ENCODE measurements around the gene SLCO1C1.

Gene SLCO1C1

DNA sequence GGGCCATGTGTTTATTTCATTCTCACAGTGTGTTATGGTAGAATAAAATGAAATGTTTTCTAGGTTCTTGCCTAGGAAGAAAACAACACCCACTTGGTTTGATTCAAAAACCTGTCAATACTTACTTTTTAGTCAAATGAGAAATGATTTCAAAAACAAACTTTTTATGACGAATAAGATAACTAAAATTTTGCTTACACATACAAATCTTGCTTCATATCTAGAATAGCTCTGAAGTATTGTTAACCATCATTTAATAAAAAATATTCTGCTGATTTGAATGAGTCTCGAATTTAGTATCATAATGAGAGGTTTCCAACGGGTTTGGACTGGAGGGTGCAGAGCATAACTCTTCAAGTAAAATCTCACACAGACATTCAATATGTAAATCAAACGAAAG is 23.2 kb downstream of the SLCO1C1 start:
- ChIA-PET CTCF (interaction anchor here (1.5 kb wide), 1 partner anchor 34 kb away, joined by 3 read pairs; no protein-coding TSS in a partner anchor), POLR2A (no interaction called here)
- TF ChIP-seq, protein P1, sequence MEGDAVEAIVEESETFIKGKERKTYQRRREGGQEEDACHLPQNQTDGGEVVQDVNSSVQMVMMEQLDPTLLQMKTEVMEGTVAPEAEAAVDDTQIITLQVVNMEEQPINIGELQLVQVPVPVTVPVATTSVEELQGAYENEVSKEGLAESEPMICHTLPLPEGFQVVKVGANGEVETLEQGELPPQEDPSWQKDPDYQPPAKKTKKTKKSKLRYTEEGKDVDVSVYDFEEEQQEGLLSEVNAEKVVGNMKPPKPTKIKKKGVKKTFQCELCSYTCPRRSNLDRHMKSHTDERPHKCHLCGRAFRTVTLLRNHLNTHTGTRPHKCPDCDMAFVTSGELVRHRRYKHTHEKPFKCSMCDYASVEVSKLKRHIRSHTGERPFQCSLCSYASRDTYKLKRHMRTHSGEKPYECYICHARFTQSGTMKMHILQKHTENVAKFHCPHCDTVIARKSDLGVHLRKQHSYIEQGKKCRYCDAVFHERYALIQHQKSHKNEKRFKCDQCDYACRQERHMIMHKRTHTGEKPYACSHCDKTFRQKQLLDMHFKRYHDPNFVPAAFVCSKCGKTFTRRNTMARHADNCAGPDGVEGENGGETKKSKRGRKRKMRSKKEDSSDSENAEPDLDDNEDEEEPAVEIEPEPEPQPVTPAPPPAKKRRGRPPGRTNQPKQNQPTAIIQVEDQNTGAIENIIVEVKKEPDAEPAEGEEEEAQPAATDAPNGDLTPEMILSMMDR (IDR thresholded peaks at IDR 0.05; ENCODE audit: control extremely low read depth, extremely low read depth, low read depth, missing control alignments) = no peak
- DNase-seq (ENCODE audit: extremely low spot score) = no peak

DNA sequence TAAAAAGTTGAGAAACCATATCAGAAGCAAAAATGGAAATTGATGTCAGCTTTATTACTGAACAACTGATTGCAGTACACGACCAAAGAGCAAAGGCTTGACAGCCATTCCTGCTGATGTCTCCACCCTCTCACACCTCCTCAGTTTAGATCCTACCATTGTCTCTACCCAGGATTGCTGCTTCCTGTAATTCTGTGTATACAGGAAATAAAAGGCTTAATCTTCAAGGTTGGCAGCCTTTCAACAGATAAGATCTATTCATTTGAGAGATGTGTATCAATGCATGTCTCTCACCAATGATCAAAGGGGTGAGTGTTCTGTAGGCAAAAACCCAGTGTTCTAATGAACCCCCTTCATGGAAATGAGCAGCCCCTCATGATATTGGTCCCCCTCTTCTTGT is 27.0 kb downstream of the SLCO1C1 start:
- TF ChIP-seq, protein P1 (IDR thresholded peaks at IDR 0.05; ENCODE audit: control extremely low read depth, extremely low read depth, low read depth, missing control alignments) = no peak
- ChIA-PET POLR2A (no interaction called here), CTCF (no interaction called here)
- no peak for DNase-seq (ENCODE audit: extremely low spot score)

DNA sequence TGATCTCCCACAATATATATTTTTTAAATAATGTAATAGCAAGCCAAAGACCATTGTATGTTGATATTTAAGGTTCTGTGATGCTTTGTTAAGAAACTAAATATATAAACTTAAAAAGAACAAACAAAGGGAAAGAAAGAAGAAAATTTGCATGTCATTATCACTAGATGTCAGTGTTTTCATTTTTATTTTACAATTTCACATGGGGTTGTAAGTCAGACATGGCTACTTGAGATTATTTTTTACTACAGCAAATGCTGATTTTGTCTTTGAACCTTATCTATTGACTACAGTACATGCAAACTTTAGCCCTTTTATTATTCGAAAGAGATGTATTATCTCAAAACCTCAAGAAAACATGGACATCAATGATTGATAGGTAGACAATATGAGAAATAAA is 36.1 kb downstream of the SLCO1C1 start:
- CTCF ChIA-PET = interaction anchor here (1.1 kb wide), 1 partner anchor 15 kb away, joined by 3 read pairs; no protein-coding TSS in a partner anchor
- DNase-seq (ENCODE audit: extremely low spot score) = no peak
- TF ChIP-seq, protein P1 (IDR thresholded peaks at IDR 0.05; ENCODE audit: control extremely low read depth, extremely low read depth, low read depth, missing control alignments) = no peak
- POLR2A ChIA-PET = no interaction called here

DNA sequence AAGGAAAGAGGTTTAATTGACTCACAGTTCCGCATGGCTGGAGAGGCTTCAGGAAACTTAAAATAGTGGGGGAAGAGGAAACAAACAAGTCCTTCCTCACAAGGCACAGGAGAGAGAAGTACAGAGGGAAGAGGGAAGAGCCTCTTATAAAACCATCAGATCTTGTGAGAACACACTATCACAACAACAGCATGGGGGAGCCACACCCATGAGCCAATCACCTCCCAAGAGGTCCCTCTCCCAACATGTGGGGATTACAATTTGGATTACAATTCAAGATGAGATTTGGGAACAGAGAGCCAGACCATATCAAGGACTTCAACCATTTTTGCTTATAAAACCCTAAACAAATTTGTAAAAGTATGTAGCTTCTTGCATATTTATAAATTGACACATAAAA is 45.8 kb downstream of the SLCO1C1 start:
- ChIA-PET CTCF (no interaction called here), POLR2A (no interaction called here)
- TF ChIP-seq, protein P1 (IDR thresholded peaks at IDR 0.05; ENCODE audit: control extremely low read depth, extremely low read depth, low read depth, missing control alignments) = no peak
- DNase-seq (ENCODE audit: extremely low spot score) = no peak

DNA sequence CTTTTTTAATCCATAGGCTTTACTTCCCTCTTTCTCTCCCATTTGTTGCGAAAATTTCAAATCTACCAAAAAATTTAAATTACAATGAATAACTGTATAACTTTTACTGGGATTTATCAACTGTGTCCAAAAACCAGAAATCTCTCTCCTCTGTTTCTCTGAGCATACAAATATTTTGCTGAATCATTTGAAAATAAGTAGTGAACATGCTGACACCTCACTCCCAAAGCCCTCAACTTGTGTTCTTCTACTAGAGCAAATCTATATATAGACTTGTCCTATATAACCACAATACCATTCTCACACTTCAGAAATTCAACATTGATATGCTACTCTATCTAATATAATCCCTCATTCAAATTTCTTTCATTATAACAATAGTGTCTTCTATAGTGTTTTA is 53.1 kb downstream of the SLCO1C1 start:
- DNase-seq (ENCODE audit: extremely low spot score) = no peak
- ChIA-PET CTCF (no interaction called here), POLR2A (no interaction called here)
- TF ChIP-seq, protein P1 (IDR thresholded peaks at IDR 0.05; ENCODE audit: control extremely low read depth, extremely low read depth, low read depth, missing control alignments) = no peak

DNA sequence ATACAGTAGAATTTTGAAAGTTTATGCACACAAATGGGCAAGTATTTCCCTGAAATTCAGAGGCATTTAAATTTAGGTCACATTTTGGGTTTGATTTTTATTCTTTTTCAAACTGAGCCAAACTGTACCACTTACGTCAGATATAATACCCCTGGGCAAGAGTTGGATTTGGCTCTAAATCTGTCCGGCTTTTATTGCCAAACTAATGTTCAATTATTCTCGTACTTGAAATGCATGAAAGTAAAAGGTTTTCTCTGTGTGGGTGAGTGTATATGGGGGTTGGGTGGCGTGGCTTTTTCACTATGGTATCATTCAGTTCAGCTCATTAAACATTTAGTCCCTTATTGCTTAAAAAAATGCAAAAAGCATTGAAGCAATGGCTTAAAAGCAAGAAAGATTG is 55.9 kb downstream of the SLCO1C1 start:
- CTCF ChIA-PET = no interaction called here
- TF ChIP-seq, protein P1 (IDR thresholded peaks at IDR 0.05; ENCODE audit: control extremely low read depth, extremely low read depth, low read depth, missing control alignments) = no peak
- POLR2A ChIA-PET = no interaction called here
- DNase-seq (ENCODE audit: extremely low spot score) = no peak

DNA sequence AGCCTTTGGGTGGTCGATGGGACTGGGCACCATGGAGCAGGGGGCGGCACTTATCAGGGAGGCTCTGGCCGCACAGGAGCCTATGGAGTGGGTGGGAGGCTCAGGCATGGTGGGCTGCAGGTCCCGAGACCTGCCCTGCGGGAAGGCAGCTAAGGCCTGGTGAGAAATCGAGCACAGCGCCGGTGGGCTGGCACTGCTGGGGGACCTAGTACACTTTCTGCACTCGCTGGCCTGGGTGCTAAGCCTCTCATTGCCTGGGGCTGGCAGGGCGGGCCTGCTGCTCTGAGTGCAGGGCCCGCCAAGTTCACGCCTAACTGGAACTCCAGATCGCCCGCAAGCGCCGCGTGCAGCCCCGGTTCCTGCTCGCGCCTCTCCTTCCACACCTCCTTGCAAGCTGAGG is 82.3 kb downstream of the SLCO1C1 start:
- DNase-seq (ENCODE audit: extremely low spot score) = no peak
- POLR2A ChIA-PET = no interaction called here
- CTCF ChIA-PET = interaction anchor here (1.3 kb wide), 1 partner anchor 25 kb away, joined by 3 read pairs; no protein-coding TSS in a partner anchor
- TF ChIP-seq, protein P1 (IDR thresholded peaks at IDR 0.05; ENCODE audit: control extremely low read depth, extremely low read depth, low read depth, missing control alignments) = no peak
